ENCODE results near the gene PPP1R15A.
"Not testable (repeated sequence)": the region's sequence is repeated elsewhere in the genome, so short reads cannot be mapped to it uniquely, and the experiment has no call there.

The PPP1R15A gene

GRCh38 chr19:48859711-48860572, 12.3 kb upstream of the PPP1R15A start:
- no peak for DNase-seq (ENCODE audit: low spot score)

GRCh38 chr19:48861313-48861712, 10.9 kb upstream of the PPP1R15A start:
- no peak for DNase-seq (ENCODE audit: low spot score)

GRCh38 chr19:48862827-48863226, 9.4 kb upstream of the PPP1R15A start:
- no peak for DNase-seq (ENCODE audit: low spot score)

GRCh38 chr19:48866692-48867091, 5.5 kb upstream of the PPP1R15A start:
- no peak for DNase-seq (ENCODE audit: low spot score)

GRCh38 chr19:48867123-48867745, 5.0 kb upstream of the PPP1R15A start:
- no peak for DNase-seq (ENCODE audit: low spot score)

- DNase-seq (ENCODE audit: low spot score) = no peak
Measured at GRCh38 chr19:48867746-48868113, 4.5 kb upstream of the PPP1R15A start.

GRCh38 chr19:48868114-48868886, 3.9 kb upstream of the PPP1R15A start, which contains the start of gene PLEKHA4:
TSS of gene PLEKHA4 (minus strand) at chr19:48868617. CDS start at chr19:48867620, 997 bp downstream.
- no peak for DNase-seq (ENCODE audit: low spot score)

GRCh38 chr19:48870048-48870447, 2.2 kb upstream of the PPP1R15A start:
- no peak for DNase-seq (ENCODE audit: low spot score)

- not testable (repeated sequence) for DNase-seq (ENCODE audit: low spot score)
Measured at GRCh38 chr19:48871471-48872181, 595 bp upstream of the PPP1R15A start.

- DNase-seq (ENCODE audit: low spot score) = peak; percentile 69
Measured at GRCh38 chr19:48872884-48873475, 759 bp downstream of the PPP1R15A start.

GRCh38 chr19:48873476-48874302, 1.5 kb downstream of the PPP1R15A start:
- DNase-seq (ENCODE audit: low spot score) = no peak

- DNase-seq (ENCODE audit: low spot score) = peak; percentile 35
Measured at GRCh38 chr19:48874303-48875135, 2.3 kb downstream of the PPP1R15A start.

- DNase-seq (ENCODE audit: low spot score) = not testable (repeated sequence)
Measured at GRCh38 chr19:48876043-48876981, 4.1 kb downstream of the PPP1R15A start.

- no peak for DNase-seq (ENCODE audit: low spot score)
Measured at GRCh38 chr19:48877855-48878195, 5.6 kb downstream of the PPP1R15A start.

GRCh38 chr19:48878196-48879024, 6.2 kb downstream of the PPP1R15A start:
- no peak for DNase-seq (ENCODE audit: low spot score)

- no peak for DNase-seq (ENCODE audit: low spot score)
Measured at GRCh38 chr19:48879025-48879637, 6.9 kb downstream of the PPP1R15A start.

GRCh38 chr19:48879696-48880095, 7.5 kb downstream of the PPP1R15A start:
- DNase-seq (ENCODE audit: low spot score) = not testable (repeated sequence)

Measured in Ammon's horn (tissue), 1 donor.